ENCODE measurements around the gene IL18RAP.

Gene IL18RAP

DNA sequence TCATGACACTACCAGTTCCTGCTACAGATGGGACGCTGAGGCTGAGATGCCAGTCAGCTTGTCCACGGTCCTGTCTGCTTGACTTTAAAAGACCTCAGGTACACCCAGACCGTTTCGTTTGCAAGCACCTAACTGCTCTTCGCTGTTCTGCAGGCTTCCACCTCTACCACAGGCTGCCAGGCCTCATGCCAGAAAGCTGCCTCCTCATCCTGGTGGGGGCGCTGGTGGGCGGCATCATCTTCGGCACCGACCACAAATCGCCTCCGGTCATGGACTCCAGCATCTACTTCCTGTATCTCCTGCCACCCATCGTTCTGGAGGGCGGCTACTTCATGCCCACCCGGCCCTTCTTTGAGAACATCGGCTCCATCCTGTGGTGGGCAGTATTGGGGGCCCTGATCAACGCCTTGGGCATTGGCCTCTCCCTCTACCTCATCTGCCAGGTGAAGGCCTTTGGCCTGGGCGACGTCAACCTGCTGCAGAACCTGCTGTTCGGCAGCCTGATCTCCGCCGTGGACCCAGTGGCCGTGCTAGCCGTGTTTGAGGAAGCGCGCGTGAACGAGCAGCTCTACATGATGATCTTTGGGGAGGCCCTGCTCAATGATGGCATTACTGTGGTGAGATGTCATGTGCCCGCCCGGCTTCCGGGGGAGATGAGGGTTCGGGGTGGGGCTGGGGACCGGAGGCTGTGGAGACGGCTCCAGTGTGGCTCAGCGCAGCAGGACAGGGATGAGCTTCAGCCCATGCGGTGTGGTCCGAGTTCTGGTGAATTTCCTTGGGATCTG lies 55.9 kb downstream of the IL18RAP start:
- TF ChIP-seq, protein P1, sequence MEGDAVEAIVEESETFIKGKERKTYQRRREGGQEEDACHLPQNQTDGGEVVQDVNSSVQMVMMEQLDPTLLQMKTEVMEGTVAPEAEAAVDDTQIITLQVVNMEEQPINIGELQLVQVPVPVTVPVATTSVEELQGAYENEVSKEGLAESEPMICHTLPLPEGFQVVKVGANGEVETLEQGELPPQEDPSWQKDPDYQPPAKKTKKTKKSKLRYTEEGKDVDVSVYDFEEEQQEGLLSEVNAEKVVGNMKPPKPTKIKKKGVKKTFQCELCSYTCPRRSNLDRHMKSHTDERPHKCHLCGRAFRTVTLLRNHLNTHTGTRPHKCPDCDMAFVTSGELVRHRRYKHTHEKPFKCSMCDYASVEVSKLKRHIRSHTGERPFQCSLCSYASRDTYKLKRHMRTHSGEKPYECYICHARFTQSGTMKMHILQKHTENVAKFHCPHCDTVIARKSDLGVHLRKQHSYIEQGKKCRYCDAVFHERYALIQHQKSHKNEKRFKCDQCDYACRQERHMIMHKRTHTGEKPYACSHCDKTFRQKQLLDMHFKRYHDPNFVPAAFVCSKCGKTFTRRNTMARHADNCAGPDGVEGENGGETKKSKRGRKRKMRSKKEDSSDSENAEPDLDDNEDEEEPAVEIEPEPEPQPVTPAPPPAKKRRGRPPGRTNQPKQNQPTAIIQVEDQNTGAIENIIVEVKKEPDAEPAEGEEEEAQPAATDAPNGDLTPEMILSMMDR (conservative IDR thresholded peaks at IDR 0.05): no peak
- H3K27ac ChIP-seq: no peak overlapping the region

DNA sequence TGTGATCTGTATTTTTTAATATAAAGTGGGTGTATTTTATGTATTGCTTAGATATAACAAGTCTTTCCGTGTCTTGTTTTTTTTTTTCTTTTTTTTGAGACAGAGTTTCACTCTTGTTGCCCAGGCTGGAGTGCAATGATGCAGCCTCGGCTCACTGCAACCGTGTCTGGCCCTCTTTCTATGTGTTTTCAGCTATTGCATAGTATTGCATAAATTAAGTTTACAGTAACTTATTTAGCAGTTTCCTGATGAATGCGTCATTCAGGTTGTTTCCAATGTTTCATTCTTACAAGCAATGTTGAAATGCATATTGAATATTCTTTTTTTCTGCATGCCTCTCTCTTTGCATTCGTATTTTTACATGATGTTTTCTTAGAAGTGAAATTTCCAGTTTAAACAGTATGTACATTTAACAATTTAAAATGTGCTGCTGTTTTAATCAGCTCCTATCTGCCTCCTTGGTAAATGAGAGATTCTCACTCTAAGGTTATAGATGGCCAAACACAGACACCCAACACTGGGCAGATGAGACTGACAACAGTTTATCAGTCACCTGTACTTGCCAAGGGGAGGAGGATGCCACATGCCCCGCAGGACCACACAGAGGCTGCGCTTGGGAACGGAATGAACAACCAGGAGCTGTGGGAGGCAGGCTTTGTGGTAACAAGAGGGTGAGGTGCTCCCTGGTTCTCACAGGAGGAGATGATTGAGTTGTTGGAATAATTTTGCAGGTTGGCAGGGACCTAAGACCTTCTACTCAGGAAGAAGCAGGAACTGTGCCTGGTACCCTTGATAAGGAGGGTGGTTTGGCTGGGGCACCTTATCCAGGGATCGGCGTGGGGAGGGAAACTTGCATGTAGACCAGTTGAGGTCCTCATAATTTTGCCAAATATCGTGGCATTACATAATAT lies 57.6 kb downstream of the IL18RAP start:
- no peak overlapping the region for H3K27ac ChIP-seq
- TF ChIP-seq, protein P1 (conservative IDR thresholded peaks at IDR 0.05): no peak

DNA sequence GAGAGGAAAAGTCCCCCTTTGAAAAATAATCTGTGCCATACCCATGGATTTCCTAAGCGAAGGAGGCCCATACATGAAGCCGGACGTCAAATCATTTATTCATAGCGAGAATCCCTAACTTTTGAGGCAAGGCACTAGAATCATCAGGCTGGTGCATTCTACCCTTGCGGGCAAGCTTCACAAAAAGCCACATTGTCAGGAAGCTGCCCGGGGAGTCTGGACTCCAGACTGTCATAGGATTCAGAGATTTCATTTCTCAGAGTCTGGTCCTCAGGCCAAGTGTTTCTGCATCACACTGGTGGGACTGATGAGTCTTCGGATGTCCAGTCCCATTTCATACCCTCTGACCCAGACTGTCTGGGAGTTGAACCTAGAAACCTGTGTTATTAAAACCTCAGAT lies 59.0 kb downstream of the IL18RAP start:
- TF ChIP-seq, protein P1 (conservative IDR thresholded peaks at IDR 0.05): no peak
- no peak overlapping the region for H3K27ac ChIP-seq

DNA sequence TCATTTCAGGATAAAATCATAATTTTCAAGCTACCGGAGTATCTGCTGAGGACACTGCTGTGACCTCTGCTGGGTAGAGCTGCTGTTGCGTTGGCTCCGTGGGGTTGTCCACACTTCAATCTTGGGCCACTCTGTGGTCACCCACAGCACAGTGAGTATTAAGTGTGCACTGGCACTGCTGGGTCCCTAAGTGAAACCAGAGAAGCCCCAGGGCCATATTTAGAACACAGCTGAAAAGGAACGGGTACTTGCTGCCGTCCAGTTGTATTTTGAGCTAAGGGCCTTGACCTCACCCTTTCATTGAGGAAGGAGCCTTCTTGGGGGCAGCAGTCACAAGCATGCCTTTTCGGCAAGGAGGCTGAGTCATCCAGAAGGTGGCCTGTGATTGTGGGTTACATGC lies 60.1 kb downstream of the IL18RAP start:
- TF ChIP-seq, protein P1 (conservative IDR thresholded peaks at IDR 0.05): no peak
- H3K27ac ChIP-seq: no peak overlapping the region

DNA sequence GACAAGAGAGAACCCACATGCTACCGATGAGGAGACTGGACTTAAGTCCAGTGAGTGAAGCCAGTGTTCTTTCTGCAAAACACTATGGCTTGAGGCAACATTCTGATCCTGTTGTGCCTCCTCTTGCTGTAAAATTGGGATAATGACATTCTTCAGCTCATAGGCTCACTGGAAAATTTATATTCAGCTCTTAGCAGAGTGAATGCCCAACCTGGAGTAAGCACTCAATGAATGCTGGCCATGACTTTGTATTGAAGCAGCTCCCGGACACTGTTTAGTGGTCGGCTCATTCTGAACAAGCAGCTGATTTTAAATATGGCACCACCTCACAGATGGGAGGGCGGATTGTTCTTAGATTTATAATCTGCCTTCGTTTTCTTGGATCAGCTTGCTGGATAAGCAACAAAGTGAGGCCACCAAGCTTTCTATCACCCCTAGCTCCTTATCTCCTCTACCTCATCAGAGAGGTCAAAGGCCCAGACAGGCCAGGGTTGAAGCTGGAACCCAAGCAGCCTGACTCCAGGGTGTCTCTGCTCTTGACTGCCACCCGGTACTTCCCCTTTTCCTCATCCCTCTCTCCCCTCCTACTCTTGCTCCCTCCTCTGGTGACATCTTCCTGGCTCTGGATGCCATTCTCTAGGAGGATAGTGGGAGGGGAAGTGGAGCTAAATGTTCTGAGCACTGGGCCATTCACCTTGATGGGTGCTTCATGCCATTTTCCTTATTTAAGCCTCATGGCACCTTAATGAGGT lies 61.5 kb downstream of the IL18RAP start:
- TF ChIP-seq, protein P1 (conservative IDR thresholded peaks at IDR 0.05): no peak
- no peak overlapping the region for H3K27ac ChIP-seq

DNA sequence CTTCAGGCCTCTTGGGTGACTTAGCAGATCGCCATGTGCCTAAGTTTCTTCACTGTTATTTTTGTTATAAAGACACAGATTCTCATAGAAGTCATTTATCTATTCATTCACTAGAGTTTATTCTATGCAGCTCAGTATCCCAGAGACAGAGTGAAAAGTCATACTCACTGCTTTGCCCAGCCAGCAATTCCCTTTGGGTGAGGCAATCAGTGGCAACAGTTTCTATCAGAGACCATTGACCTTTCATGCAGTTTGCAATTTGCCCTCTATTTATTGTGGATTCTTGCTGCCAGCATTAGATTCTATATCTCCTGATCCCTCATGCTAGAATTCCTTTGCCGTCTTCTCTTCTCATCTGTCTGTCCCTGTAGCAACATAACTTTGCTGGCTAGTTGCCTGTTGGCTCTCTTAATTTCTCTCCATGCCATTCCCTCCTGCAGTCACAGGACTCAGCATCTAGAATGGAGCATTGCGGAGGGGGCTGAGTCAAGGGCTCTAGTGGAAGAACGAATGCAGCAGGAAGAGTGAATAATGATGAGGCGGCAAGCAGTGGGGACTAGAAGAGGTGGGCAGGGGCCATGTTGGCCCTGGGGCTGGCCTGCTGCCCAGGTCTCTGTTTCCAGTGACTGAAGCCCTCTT lies 62.3 kb downstream of the IL18RAP start:
- TF ChIP-seq, protein P1 (conservative IDR thresholded peaks at IDR 0.05): no peak
- H3K27ac ChIP-seq: no peak overlapping the region
